B cell (primary cell): ENCODE measurements around the gene ELOVL1. TPM values are rescaled to one million over a fixed set of nuclear protein-coding genes. Genes with fewer than 3 reads are reported as not detected.

Experiments
- ATAC-seq: fragments of 200-7000 bp; cut with Tn5 transposase; one replicate; pipeline ENCODE4 v1.10.0; 2021; ENCODE audit warnings: low read depth, mild to moderate bottlenecking, moderate number of reproducible peaks, moderate library complexity
- CTCF ChIA-PET: fragments of 350-600 bp; sonication (Branson Sonifier 250); formaldehyde crosslinking; loops from one replicate; lab custom pipeline; 2021; ENCODE audit warnings: antibody characterized with exemption, inconsistent platforms; lab: Charles Lee
- POLR2A ChIA-PET: fragments of 350-600 bp; sonication (Branson Sonifier 250); formaldehyde crosslinking; loops from one replicate; lab custom pipeline; 2021; ENCODE audit warnings: antibody characterized with exemption; lab: Charles Lee
- DNase-seq: peaks from one replicate; pipeline ENCODE4 v3.0.0; 2013
- H2AFZ ChIP-seq: 2 replicates; pipeline ENCODE4 v1.6.1; 2012; ENCODE audit warnings: mild to moderate bottlenecking, low read depth, low read length; ENCODE audit not compliant: insufficient read depth, poor library complexity, severe bottlenecking
- H3K27ac ChIP-seq, 2 donors: 1 replicate in 1 of 2; 2 replicates in 1 of 2; pipeline ENCODE4 v1.5.1; 2012 to 2013; ENCODE audit warnings: low read length in 2 of 2, mild to moderate bottlenecking in 2 of 2, moderate library complexity in 1 of 2
- H3K27me3 ChIP-seq, 4 experiments: fragments of 200-600 bp in 1 of 4; sonication (generic) in 1 of 4; replicated peaks in 1 of 4; 1 replicate in 2 of 4; 2 replicates in 2 of 4; pipeline versions ENCODE4 v1.6.1 to v1.7.0; 2013 to 2016; ENCODE audit warnings: low read length in 3 of 4, mild to moderate bottlenecking in 2 of 4, mixed read lengths in 1 of 4, moderate library complexity in 1 of 4; ENCODE audit not compliant: insufficient read depth in 4 of 4, control insufficient read depth in 3 of 4; ENCODE audit errors: control extremely low read depth in 1 of 4
- H3K36me3 ChIP-seq, 2 experiments: replicated peaks in 1 of 2; 1 replicate in 1 of 2; 2 replicates in 1 of 2; pipeline versions ENCODE4 v1.6.1 to v1.7.1; 2013; ENCODE audit warnings: low read length in 1 of 2; ENCODE audit not compliant: insufficient read depth in 2 of 2, control insufficient read depth in 1 of 2; ENCODE audit errors: control extremely low read depth in 1 of 2, extremely low read depth in 1 of 2
- H3K4me1 ChIP-seq, 2 donors: fragments of 200-600 bp in 1 of 2; sonication (generic) in 1 of 2; 1 replicate in 1 of 2; 2 replicates in 1 of 2; pipeline versions ENCODE4 v1.5.1 to v1.6.1; 2013 to 2017; ENCODE audit warnings: low read length in 2 of 2; ENCODE audit not compliant: control insufficient read depth in 2 of 2, insufficient read depth in 2 of 2
- H3K4me2 ChIP-seq: replicated peaks from 2 replicates; pipeline ENCODE3; 2012; ENCODE audit warnings: mild to moderate bottlenecking, low read depth, low read length; ENCODE audit not compliant: poor library complexity, severe bottlenecking
- H3K4me3 ChIP-seq, 5 experiments: fragments of 200-600 bp in 1 of 5; sonication (generic) in 1 of 5; 1 replicate in 3 of 5; 2 replicates in 2 of 5; pipeline versions ENCODE4 v1.5.1 to v1.7.0; 2011 to 2016; ENCODE audit warnings: low read length in 4 of 5, mild to moderate bottlenecking in 4 of 5, low read depth in 2 of 5, control low read depth in 1 of 5, moderate library complexity in 1 of 5; ENCODE audit not compliant: insufficient read depth in 1 of 5; ENCODE audit errors: control extremely low read depth in 1 of 5, extremely low read depth in 1 of 5
- H3K79me2 ChIP-seq: fragments of 200-600 bp; sonication (generic); one replicate; pipeline ENCODE4 v1.6.0; 2016; ENCODE audit warnings: low read length; ENCODE audit not compliant: control insufficient read depth, insufficient read depth
- H3K9ac ChIP-seq: fragments of 200-600 bp; sonication (generic); 2 replicates; pipeline ENCODE4 v1.6.1; 2017; ENCODE audit warnings: mild to moderate bottlenecking, low read length, moderate library complexity
- H3K9me3 ChIP-seq, 3 donors: one replicate each; pipeline versions ENCODE4 v1.6.1 to v1.7.1; 2013; ENCODE audit warnings: low read length in 2 of 3; ENCODE audit not compliant: control insufficient read depth in 2 of 3, insufficient read depth in 1 of 3; ENCODE audit errors: control extremely low read depth in 1 of 3
- H4K20me1 ChIP-seq: 2 replicates; pipeline ENCODE4 v1.6.0; 2012; ENCODE audit warnings: mild to moderate bottlenecking, low read length; ENCODE audit not compliant: insufficient read depth, control insufficient read depth, poor library complexity, severe bottlenecking
- H3K27ac Mint-ChIP-seq: one replicate; pipeline ENCODE4 v1.8.0; 2021; ENCODE audit warnings: mixed read lengths
- H3K27me3 Mint-ChIP-seq: one replicate; pipeline ENCODE4 v1.8.0; 2021; ENCODE audit warnings: mixed read lengths
- H3K4me1 Mint-ChIP-seq: one replicate; pipeline ENCODE4 v1.8.0; 2021; ENCODE audit warnings: mixed read lengths
- H3K4me3 Mint-ChIP-seq: one replicate; pipeline ENCODE4 v1.8.0; 2021; ENCODE audit warnings: mixed read lengths
- H3K9me3 Mint-ChIP-seq: one replicate; pipeline ENCODE4 v1.8.0; 2022; ENCODE audit warnings: mixed read lengths; ENCODE audit not compliant: insufficient read depth
- CTCF ChIP-seq: fragments of 200-600 bp; IDR thresholded peaks from one replicate; pipeline ENCODE4 v1.8.0; 2022; ENCODE audit warnings: antibody characterized with exemption, mild to moderate bottlenecking
- EZH2 ChIP-seq: IDR thresholded peaks from 2 replicates; pipeline ENCODE4 v1.6.1; 2012; ENCODE audit warnings: borderline replicate concordance, low read depth, mild to moderate bottlenecking, moderate library complexity, low read length; ENCODE audit not compliant: insufficient read depth, poor library complexity, severe bottlenecking
- WGBS: methylation state at CpG from one replicate; pipeline ENCODE4 v1.1.5; 2013; ENCODE audit warnings: missing lambda C conversion rate; ENCODE audit not compliant: insufficient coverage; 5-methylcytosine and 5-hydroxymethylcytosine counted together
- intact Hi-C: fragments of 100-400 bp; cut with micrococcal nuclease; formaldehyde crosslinking; loops from one replicate; pipeline ENCODE4 v1.10.0; 2022
- polyA plus RNA-seq: library from polyadenylated mRNA; depleted of rRNA; stranded (reverse); fragments of >200 nt; gene quantifications from 2 replicates; pipeline ENCODE4 v1.2.3, GENCODE V29; 2012
- total RNA-seq, 2 donors: library from RNA; stranded (reverse); fragments of 120-200 nt in 1 of 2; gene quantifications; 1 replicate in 1 of 2; 2 replicates in 1 of 2; pipeline versions ENCODE4 v1.2.3 to v1.2.4, GENCODE V29; 2013 to 2022

Gene ELOVL1
- total and polyA plus RNA-seq, 2 donors (not counting 1 experiment from before 2014, with no cell fraction given): 65.4 to 78.8 TPM

- CTCF ChIA-PET: interaction anchor here (1.0 kb wide), 1 partner anchor 74 kb away, joined by 3 read pairs; no protein-coding TSS in a partner anchor
Measured at GRCh38 chr1:43340559-43340958, 27.3 kb downstream of the ELOVL1 start.

More at GRCh38 chr1:43340559-43340958, 27.3 kb downstream of the ELOVL1 start:
- H3K27ac Mint-ChIP-seq: no peak overlapping the region
- POLR2A ChIA-PET: no interaction called here
- no peaks in the 10 kb centered on the region for H3K4me1 Mint-ChIP-seq
- H3K9me3 ChIP-seq: no peaks in the 10 kb centered on the region
- no peak overlapping the region for H3K4me3 Mint-ChIP-seq
- H3K27me3 Mint-ChIP-seq: no peaks in the 10 kb centered on the region
- peaks cover 0 to 3% (median 0%) of the 10 kb centered on the region in 4 experiments for H3K27me3 ChIP-seq
- H3K4me3 ChIP-seq: no peak overlapping the region
- no peak for DNase-seq
- no peak overlapping the region for H3K9ac ChIP-seq
- H3K9me3 Mint-ChIP-seq: no peaks in the 10 kb centered on the region
- ATAC-seq: no peak
- H2AFZ ChIP-seq: no peak overlapping the region
- no peak overlapping the region for H3K4me2 ChIP-seq
- H3K4me1 ChIP-seq: no peaks in the 10 kb centered on the region
- H4K20me1 ChIP-seq: no peaks in the 10 kb centered on the region
- H3K27ac ChIP-seq: no peak overlapping the region
- H3K79me2 ChIP-seq: no peaks in the 10 kb centered on the region
- WGBS: no CpG with 5 or more reads among the region's 1 CpG
- intact Hi-C loops: no loop called here
- H3K36me3 ChIP-seq: no peaks in the 10 kb centered on the region
- TF ChIP-seq CTCF: no peak
- TF ChIP-seq EZH2: no peak
